Gastrocnemius medialis (tissue), 4 donors: ENCODE measurements around the gene ST6GALNAC6.

ENCODE experiments used
- POLR2A ChIP-seq, 2 donors: fragments of 450-650 bp; IDR thresholded peaks; one replicate each; pipeline ENCODE4 v1.6.1; 2017; ENCODE audit warnings: antibody characterized with exemption in 2 of 2, mild to moderate bottlenecking in 2 of 2, moderate library complexity in 2 of 2
- TF ChIP-seq, protein P1 (sequence below), 5 experiments: fragments of 450-650 bp in 3 of 5; fragments of 200-600 bp in 2 of 5; sonication (generic) in 2 of 5; IDR thresholded peaks in 4 of 5; conservative IDR thresholded peaks in 1 of 5; 1 replicate in 4 of 5; 2 replicates in 1 of 5; pipeline ENCODE4 v1.5.1; 2016 to 2019; ENCODE audit warnings: antibody characterized with exemption in 5 of 5, mild to moderate bottlenecking in 3 of 5, moderate library complexity in 3 of 5

DNA sequence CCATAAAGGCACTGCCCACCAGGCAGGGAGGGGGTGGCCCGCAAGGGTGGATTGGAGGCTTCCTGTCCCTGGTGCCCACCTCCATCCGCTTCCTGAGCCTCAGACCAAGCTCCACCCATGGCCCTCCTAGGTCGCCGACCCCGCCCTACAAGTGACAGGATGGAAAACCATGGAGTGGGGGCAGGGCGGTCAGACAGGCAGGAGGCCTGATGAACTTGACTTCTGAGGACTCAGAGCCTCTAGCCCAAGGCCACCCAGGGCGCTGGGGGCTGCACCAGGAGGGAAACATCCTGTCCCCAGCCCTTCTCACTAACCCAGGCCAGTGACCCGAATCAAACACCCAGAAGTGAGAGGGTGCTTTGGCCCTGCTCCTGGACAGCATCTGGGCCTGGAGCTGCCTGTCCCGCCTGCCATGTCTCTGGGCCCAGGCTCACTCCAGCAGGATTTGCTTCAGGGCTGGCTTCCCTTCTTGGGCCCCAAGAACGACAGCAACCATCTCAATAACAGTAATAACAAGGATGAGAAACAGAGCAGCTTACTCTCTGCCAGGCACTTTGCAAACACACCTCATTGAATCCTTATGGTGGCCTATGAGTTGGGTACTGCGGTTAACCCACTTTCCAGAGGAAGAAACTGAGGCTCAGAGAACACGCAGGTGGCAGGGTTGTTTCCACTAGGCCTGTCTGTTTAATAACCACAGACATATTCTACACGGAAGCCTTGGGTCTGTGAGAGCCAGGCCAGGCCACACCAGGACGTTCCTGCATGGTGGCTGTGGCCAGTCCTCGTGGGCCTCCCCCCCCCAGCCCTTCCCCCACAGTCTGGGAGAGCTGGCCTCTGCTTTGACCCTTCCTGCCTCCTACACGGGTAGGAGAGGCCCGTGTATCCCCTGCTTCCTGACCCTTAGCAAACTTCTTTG, 4.4 kb upstream of the ST6GALNAC6 start:
- no peak for TF ChIP-seq POLR2A (IDR thresholded peaks at IDR 0.05)
- TF ChIP-seq, protein P1, sequence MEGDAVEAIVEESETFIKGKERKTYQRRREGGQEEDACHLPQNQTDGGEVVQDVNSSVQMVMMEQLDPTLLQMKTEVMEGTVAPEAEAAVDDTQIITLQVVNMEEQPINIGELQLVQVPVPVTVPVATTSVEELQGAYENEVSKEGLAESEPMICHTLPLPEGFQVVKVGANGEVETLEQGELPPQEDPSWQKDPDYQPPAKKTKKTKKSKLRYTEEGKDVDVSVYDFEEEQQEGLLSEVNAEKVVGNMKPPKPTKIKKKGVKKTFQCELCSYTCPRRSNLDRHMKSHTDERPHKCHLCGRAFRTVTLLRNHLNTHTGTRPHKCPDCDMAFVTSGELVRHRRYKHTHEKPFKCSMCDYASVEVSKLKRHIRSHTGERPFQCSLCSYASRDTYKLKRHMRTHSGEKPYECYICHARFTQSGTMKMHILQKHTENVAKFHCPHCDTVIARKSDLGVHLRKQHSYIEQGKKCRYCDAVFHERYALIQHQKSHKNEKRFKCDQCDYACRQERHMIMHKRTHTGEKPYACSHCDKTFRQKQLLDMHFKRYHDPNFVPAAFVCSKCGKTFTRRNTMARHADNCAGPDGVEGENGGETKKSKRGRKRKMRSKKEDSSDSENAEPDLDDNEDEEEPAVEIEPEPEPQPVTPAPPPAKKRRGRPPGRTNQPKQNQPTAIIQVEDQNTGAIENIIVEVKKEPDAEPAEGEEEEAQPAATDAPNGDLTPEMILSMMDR (IDR thresholded peaks at IDR 0.05 in 4 of 5, conservative IDR thresholded peaks at IDR 0.05 in 1 of 5), result no peak
